Measurements from ENCODE around the gene SORCS2.

Gene SORCS2

GRCh38 chr4:7634661-7635251 is 442.4 kb downstream of the SORCS2 start:
- ChIA-PET CTCF (no interaction called here), POLR2A (no interaction called here)
- TF ChIP-seq, protein P1, sequence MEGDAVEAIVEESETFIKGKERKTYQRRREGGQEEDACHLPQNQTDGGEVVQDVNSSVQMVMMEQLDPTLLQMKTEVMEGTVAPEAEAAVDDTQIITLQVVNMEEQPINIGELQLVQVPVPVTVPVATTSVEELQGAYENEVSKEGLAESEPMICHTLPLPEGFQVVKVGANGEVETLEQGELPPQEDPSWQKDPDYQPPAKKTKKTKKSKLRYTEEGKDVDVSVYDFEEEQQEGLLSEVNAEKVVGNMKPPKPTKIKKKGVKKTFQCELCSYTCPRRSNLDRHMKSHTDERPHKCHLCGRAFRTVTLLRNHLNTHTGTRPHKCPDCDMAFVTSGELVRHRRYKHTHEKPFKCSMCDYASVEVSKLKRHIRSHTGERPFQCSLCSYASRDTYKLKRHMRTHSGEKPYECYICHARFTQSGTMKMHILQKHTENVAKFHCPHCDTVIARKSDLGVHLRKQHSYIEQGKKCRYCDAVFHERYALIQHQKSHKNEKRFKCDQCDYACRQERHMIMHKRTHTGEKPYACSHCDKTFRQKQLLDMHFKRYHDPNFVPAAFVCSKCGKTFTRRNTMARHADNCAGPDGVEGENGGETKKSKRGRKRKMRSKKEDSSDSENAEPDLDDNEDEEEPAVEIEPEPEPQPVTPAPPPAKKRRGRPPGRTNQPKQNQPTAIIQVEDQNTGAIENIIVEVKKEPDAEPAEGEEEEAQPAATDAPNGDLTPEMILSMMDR (IDR thresholded peaks at IDR 0.05; ENCODE audit: control extremely low read depth, extremely low read depth, low read depth, missing control alignments), result no peak
- DNase-seq (ENCODE audit: extremely low spot score), result no peak

GRCh38 chr4:7635445-7636239 is 443.3 kb downstream of the SORCS2 start:
- POLR2A ChIA-PET, result no interaction called here
- CTCF ChIA-PET, result interaction anchor here (1.5 kb wide), 1 partner anchor 10 kb away, joined by 3 read pairs; no protein-coding TSS in a partner anchor
- TF ChIP-seq, protein P1 (IDR thresholded peaks at IDR 0.05; ENCODE audit: control extremely low read depth, extremely low read depth, low read depth, missing control alignments), result no peak
- no peak for DNase-seq (ENCODE audit: extremely low spot score)

DNA sequence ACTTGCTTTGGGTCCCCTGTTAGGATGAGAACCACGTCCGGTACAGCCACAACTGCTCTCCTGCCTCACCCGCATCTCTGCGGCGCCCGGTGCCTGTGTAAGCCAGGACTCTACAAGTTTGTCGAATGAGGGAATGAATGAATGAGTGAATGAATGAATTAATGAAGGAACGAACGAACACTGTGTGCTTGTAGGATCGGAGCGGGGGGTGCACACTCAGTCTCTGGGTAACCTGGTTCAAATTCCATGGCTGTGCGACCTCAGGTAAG is 443.8 kb downstream of the SORCS2 start:
- POLR2A ChIA-PET, result no interaction called here
- DNase-seq (ENCODE audit: extremely low spot score), result no peak
- CTCF ChIA-PET, result interaction anchor here (1.5 kb wide), 1 partner anchor 9 kb away, joined by 3 read pairs; no protein-coding TSS in a partner anchor
- TF ChIP-seq, protein P1 (IDR thresholded peaks at IDR 0.05; ENCODE audit: control extremely low read depth, extremely low read depth, low read depth, missing control alignments), result no peak

DNA sequence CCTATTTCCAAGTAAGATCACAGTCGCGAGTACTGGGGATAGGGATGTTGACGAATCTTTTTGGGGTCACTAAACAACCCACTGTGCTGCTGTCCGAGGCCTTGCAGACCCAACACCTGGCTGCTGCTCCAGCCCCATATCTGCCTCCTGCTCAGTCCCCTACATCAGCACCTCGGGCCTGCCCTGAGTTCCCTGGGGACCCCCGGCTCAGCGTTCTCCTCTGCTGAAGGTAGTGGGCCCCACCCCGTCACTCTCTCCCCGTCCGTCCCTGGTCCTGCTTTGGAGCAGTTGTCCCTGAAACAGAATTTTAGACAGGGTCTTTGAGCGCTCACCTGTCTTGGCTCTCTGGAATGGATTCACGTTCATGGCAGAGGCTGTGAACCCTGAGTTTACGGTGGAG is 444.8 kb downstream of the SORCS2 start:
- DNase-seq (ENCODE audit: extremely low spot score), result no peak
- ChIA-PET POLR2A (no interaction called here), CTCF (no interaction called here)
- TF ChIP-seq, protein P1 (IDR thresholded peaks at IDR 0.05; ENCODE audit: control extremely low read depth, extremely low read depth, low read depth, missing control alignments), result no peak

DNA sequence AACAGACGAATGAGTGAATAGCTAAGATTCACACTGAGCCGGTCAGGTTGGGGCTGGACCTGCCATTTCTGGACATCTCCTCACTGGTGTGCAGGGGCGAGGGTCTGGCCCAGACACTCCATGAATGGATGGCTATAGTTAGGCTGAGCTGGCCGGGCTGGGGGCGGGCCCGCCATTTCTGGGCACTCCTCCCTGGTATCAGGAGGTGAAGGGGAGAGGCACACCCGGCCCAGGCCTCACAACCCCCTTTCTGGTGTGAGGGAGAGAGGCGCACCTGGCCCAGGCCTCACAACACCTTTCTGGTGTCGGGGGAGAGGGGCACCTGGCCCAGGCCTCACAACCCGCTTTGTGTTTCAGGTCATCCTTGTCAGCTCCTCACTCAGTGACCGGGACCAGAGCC is 445.6 kb downstream of the SORCS2 start:
- TF ChIP-seq, protein P1 (IDR thresholded peaks at IDR 0.05; ENCODE audit: control extremely low read depth, extremely low read depth, low read depth, missing control alignments), result no peak
- CTCF ChIA-PET, result no interaction called here
- POLR2A ChIA-PET, result no interaction called here
- DNase-seq (ENCODE audit: extremely low spot score), result no peak

DNA sequence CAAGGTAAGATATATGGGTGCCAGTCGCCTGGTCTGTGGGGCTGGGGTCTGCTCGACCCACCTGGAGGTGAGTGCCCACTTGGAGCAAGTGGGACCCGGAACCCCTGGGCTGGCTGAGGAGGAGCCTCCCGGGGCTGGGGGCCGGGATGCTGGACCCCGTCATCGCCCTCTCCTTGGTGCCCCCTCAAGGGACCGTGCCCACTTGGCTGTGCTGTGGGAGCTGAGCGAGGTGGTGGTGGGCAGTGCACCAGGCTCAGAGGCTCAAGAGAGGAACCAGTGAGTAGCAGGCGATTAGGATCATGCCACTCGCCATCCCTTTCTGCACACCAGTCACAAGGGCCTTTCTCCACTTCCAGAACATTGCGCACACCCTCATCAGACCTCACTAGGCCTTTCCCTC is 446.2 kb downstream of the SORCS2 start:
- POLR2A ChIA-PET, result no interaction called here

More for the DNA sequence above, 446.2 kb downstream of the SORCS2 start:
- CTCF ChIA-PET, result no interaction called here
- no peak for DNase-seq (ENCODE audit: extremely low spot score)
- TF ChIP-seq, protein P1 (IDR thresholded peaks at IDR 0.05; ENCODE audit: control extremely low read depth, extremely low read depth, low read depth, missing control alignments), result no peak

All from GM10248 (cell line).